Measurements from ENCODE around the gene ITGA3.

GRCh38 chr17:50081757-50082156, 25.8 kb downstream of the ITGA3 start:
- no peak for TF ChIP-seq EZH2phosphoT487 (IDR thresholded peaks at IDR 0.05; ENCODE audit: insufficient read depth, low read depth)
- TF ChIP-seq EZH2 (IDR thresholded peaks at IDR 0.05; ENCODE audit: insufficient read depth, poor library complexity, severe bottlenecking), result no peak
